Measurements from ENCODE around the gene BRD1. TPM values are rescaled to one million over a fixed set of nuclear protein-coding genes. Genes with fewer than 3 reads are reported as not detected.

BRD1 gene
- total and polyA plus RNA-seq, 7 experiments from 2014 or later, result 2.8 to 130 (median 84.5) TPM

DNA sequence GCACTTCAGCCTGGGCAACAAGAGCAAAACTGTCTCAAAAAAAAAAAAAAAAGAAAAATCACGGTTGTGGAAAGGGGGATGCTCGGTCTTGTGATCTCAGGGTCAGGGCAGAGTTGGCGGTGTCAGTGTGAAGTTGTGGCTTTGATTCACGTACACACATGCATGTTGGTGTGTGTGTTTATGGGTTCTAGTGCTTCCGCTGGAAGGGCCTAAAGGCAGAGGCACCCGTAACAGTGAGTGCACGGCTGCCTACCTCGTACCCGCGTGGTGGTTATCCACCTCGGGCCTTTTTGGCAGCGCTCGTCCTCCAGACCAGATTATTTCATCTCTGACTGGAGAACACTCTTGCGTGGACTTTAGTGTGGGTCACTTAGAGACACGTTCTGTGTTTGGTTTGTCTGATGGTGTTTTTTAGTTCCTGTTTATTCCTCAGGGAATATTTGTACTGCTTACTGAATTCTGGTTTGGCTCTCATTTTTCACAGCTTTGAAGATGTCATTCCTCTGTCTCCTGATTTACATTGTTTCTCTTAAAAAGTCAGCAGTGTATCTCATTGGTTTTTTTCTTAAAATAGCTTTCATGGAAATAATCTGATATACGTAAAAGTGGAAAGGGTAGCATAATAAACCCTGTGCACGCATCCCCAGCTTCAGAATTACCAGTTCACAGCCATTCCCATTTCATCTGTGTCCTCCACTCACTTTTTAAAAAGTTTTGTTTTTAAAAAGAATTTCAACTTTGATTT, 41.6 kb upstream of the BRD1 start:
- H3K4me3 Mint-ChIP-seq, result peak overlapping the region in 7 of 10 donors; percentile 7 to 51 (median 23)
- ChIA-PET POLR2A (interaction anchor here (0.6 to 0.9 kb wide), 2 partner anchors 11 to 341 kb away, joined by 3 read pairs; no protein-coding TSS in a partner anchor), CTCF (no interaction called here)
- H3K27ac ChIP-seq (ENCODE audit: low read depth, low read length), result no peak overlapping the region
- DNase-seq (no peak), ATAC-seq (no peak)
- no peaks in the 10 kb centered on the region for H3K27me3 ChIP-seq (ENCODE audit: control insufficient read depth in 2 of 2, insufficient read depth in 2 of 2, low read length in 2 of 2)
- no peaks in the 10 kb centered on the region for H3K36me3 ChIP-seq (ENCODE audit: control insufficient read depth in 2 of 3, insufficient read depth in 3 of 3, low read length in 3 of 3)
- peaks cover 0 to 18% (median 0%) of the 10 kb centered on the region in 3 experiments for H3K9me3 ChIP-seq (ENCODE audit: control insufficient read depth in 2 of 3, low read length in 3 of 3)
- peaks cover 0 to 54% (median 26%) of the 10 kb centered on the region in 11 donors for H3K9me3 Mint-ChIP-seq
- H3K36me3 Mint-ChIP-seq, result peaks cover 16 to 72% (median 60%) of the 10 kb centered on the region in 5 donors
- H3K4me3 ChIP-seq (ENCODE audit: low read length), result no peak overlapping the region
- H3K4me1 ChIP-seq (ENCODE audit: control insufficient read depth in 2 of 2, insufficient read depth in 2 of 2, low read length in 2 of 2), result peaks cover 6 to 48% of the 10 kb centered on the region in 2 donors
- H3K27me3 Mint-ChIP-seq, result no peaks in the 10 kb centered on the region
- peaks cover 41 to 72% (median 64%) of the 10 kb centered on the region in 7 donors for H3K4me1 Mint-ChIP-seq
- H3K27ac Mint-ChIP-seq, result peak overlapping the region in 7 of 9 donors; percentile 1 to 81 (median 73)
- intact Hi-C loops (cut with micrococcal nuclease), result loop anchor here in 1 of 2 donors (10.0 kb wide), 1 partner anchor 106 kb away; no protein-coding TSS in a partner anchor

DNA sequence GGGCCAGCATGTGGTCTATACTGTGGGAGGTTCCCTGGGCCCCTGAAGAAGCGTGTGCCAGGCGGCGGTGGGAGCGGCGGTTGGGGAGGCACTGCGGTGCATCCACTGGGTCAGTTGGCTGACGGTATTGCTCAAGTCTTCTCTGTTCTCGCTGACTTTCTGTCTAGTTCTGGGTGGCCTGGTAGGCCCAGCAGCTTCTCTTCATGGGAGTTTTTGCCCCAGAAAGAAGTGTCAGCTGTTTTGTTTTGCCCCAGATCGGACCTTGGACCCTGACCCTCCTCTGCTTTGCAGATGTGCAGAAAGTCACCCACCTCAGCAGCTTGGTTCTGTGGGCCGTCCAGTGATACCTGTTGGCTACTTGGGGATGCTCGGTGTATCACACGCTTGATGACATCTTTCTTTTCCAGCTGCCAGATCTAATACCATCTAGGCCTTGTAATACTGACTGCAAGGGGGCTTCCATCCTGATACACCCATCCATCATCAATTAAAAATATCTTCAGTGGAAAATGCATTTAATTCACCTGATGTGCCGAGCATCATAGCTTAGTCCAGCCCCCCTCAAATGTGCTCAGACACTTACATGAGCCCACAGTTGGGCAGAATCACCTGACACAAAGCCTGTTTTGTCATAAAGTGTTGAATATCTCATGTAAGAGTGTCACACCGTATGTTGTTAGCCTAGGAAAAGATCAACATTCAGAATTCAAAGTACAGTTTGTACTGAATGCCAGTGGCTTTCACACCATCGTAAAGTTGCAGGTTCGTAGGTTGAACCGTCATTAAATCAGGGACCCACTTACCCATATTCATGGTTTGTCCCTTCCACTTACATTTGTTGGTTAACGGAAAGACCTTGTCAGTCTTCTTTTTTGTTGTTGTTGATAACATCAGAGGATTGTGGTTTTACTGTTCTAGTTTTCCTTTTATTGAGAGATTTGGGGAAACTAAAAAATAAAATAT, 39.9 kb upstream of the BRD1 start:
- Histone ChIP-seq H3K27ac (ENCODE audit: low read depth, low read length) (no peak overlapping the region), H3K4me1 (ENCODE audit: control insufficient read depth in 2 of 2, insufficient read depth in 2 of 2, low read length in 2 of 2) (peaks cover 12 to 48% of the 10 kb centered on the region in 2 donors), H3K9me3 (ENCODE audit: control insufficient read depth in 2 of 3, low read length in 3 of 3) (peaks cover 0 to 18% (median 0%) of the 10 kb centered on the region in 3 experiments), H3K27me3 (ENCODE audit: control insufficient read depth in 2 of 2, insufficient read depth in 2 of 2, low read length in 2 of 2) (no peaks in the 10 kb centered on the region), H3K4me3 (ENCODE audit: low read length) (no peak overlapping the region), H3K36me3 (ENCODE audit: control insufficient read depth in 2 of 3, insufficient read depth in 3 of 3, low read length in 3 of 3) (no peaks in the 10 kb centered on the region)
- peaks cover 0 to 54% (median 26%) of the 10 kb centered on the region in 11 donors for H3K9me3 Mint-ChIP-seq
- no peaks in the 10 kb centered on the region for H3K27me3 Mint-ChIP-seq
- H3K27ac Mint-ChIP-seq, result peak overlapping the region in 8 of 9 donors; percentile 41 to 67 (median 57)
- peak overlapping the region in 7 of 10 donors; percentile 4 to 39 (median 31) for H3K4me3 Mint-ChIP-seq
- DNase-seq (no peak), ATAC-seq (peak; percentile 48)
- CTCF ChIA-PET, result interaction anchor here (0.8 kb wide), 1 partner anchor 28 kb away, joined by 4 read pairs; no protein-coding TSS in a partner anchor
- intact Hi-C loops (cut with micrococcal nuclease), result loop anchor here in 1 of 2 donors (10.0 kb wide), 1 partner anchor 107 kb away; no protein-coding TSS in a partner anchor
- peaks cover 16 to 72% (median 48%) of the 10 kb centered on the region in 5 donors for H3K36me3 Mint-ChIP-seq
- peaks cover 43 to 77% (median 61%) of the 10 kb centered on the region in 7 donors for H3K4me1 Mint-ChIP-seq
- POLR2A ChIA-PET, result interaction anchor here (0.8 to 1.3 kb wide), 2 partner anchors 9 to 12 kb away, joined by 3 read pairs; no protein-coding TSS in a partner anchor

DNA sequence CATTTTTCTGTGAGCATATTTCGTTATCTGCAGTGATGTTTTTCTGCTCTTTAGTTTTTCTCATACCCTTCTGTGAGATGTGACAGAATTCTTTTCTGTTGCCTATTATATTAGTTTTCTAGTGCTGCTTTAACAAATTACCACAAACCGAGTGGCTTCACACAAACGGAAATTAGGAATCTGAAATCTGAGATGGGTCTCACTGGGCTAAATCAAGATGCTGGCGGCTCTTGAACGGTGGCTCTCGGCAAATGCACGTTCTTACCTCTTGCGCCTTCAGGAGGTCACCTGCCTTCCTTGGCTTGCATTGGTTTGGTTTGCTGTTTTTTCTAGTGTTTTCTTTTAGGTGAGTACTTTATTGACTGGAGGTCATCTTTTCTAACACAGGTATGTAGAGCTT, 39.0 kb upstream of the BRD1 start:
- no peak overlapping the region for H3K27ac ChIP-seq (ENCODE audit: low read depth, low read length)
- peak overlapping the region in 4 of 10 donors; percentile 7 to 51 (median 22) for H3K4me3 Mint-ChIP-seq
- peaks cover 16 to 70% (median 48%) of the 10 kb centered on the region in 5 donors for H3K36me3 Mint-ChIP-seq

DNA sequence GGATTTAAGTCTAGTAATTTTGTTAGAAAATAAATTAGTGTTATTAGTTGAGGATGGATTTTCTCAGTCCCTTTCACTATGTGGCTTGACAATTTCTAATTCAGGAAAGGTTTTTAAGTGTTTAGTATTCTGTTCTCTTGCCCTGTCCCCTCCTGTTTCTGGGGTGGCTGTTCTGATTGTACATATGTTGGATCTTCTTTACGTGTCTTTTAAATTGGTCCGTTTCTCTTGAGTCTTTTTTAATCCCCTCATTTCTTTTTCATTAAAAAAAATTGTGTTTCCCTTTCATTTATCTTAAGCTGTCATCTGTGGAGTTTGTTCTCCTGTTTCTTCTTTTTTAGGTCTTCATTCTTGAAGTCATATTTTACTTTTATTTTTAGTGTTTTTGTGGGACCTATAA, 38.5 kb upstream of the BRD1 start:
- ChIA-PET CTCF (no interaction called here), POLR2A (no interaction called here)
- Mint-ChIP-seq H3K4me1 (peaks cover 46 to 83% (median 63%) of the 10 kb centered on the region in 7 donors), H3K27ac (peak overlapping the region in 5 of 9 donors; percentile 1 to 54 (median 36)), H3K27me3 (no peaks in the 10 kb centered on the region), H3K36me3 (peaks cover 16 to 70% (median 48%) of the 10 kb centered on the region in 5 donors), H3K9me3 (peaks cover 0 to 54% (median 26%) of the 10 kb centered on the region in 11 donors), H3K4me3 (peak overlapping the region in 2 of 10 donors; percentile 20 to 32)
- ATAC-seq (no peak), DNase-seq (no peak)
- Histone ChIP-seq H3K27ac (ENCODE audit: low read depth, low read length) (no peak overlapping the region), H3K4me3 (ENCODE audit: low read length) (no peak overlapping the region), H3K27me3 (ENCODE audit: control insufficient read depth in 2 of 2, insufficient read depth in 2 of 2, low read length in 2 of 2) (no peaks in the 10 kb centered on the region), H3K4me1 (ENCODE audit: control insufficient read depth in 2 of 2, insufficient read depth in 2 of 2, low read length in 2 of 2) (peaks cover 12 to 45% of the 10 kb centered on the region in 2 donors), H3K9me3 (ENCODE audit: control insufficient read depth in 2 of 3, low read length in 3 of 3) (peaks cover 0 to 18% (median 0%) of the 10 kb centered on the region in 3 experiments), H3K36me3 (ENCODE audit: control insufficient read depth in 2 of 3, insufficient read depth in 3 of 3, low read length in 3 of 3) (no peaks in the 10 kb centered on the region)
- intact Hi-C loops (cut with micrococcal nuclease), result loop anchor here in 1 of 2 donors (10.0 kb wide), 1 partner anchor 109 kb away; no protein-coding TSS in a partner anchor

More for the DNA sequence above, 39.0 kb upstream of the BRD1 start:
- Histone ChIP-seq H3K9me3 (ENCODE audit: control insufficient read depth in 2 of 3, low read length in 3 of 3) (peaks cover 0 to 18% (median 0%) of the 10 kb centered on the region in 3 experiments), H3K27me3 (ENCODE audit: control insufficient read depth in 2 of 2, insufficient read depth in 2 of 2, low read length in 2 of 2) (no peaks in the 10 kb centered on the region), H3K4me1 (ENCODE audit: control insufficient read depth in 2 of 2, insufficient read depth in 2 of 2, low read length in 2 of 2) (peaks cover 12 to 48% of the 10 kb centered on the region in 2 donors), H3K36me3 (ENCODE audit: control insufficient read depth in 2 of 3, insufficient read depth in 3 of 3, low read length in 3 of 3) (no peaks in the 10 kb centered on the region), H3K4me3 (ENCODE audit: low read length) (no peak overlapping the region)
- CTCF ChIA-PET, result no interaction called here
- Mint-ChIP-seq H3K27me3 (no peaks in the 10 kb centered on the region), H3K4me1 (peaks cover 46 to 78% (median 62%) of the 10 kb centered on the region in 7 donors), H3K9me3 (peaks cover 0 to 54% (median 26%) of the 10 kb centered on the region in 11 donors), H3K27ac (peak overlapping the region in 1 of 9 donors; percentile 50)
- POLR2A ChIA-PET, result no interaction called here
- ATAC-seq, result no peak
- intact Hi-C loops (cut with micrococcal nuclease), result loop anchor here in 1 of 2 donors (10.0 kb wide), 1 partner anchor 108 kb away; no protein-coding TSS in a partner anchor
- DNase-seq, result no peak

DNA sequence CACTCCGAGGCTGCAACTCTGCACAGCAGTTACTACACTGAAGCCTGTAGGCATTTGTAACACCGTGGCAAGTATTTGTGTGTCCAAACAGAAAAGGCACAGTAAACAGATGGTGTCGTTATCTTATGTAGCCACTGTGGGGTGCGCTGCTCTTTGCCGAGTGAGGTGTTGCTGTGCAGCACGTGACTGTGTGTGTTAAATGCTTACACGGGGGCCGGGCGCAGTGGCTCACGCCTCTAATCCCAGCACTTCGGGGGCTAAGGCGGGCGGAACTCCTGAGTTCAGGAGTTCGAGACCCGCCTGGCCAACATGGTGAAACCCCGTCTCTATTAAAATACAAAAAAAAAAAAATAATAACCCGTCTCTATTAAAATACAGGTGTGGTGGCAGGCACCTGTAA, 37.5 kb upstream of the BRD1 start:
- no peak overlapping the region for H3K4me3 ChIP-seq (ENCODE audit: low read length)
- no peaks in the 10 kb centered on the region for H3K27me3 ChIP-seq (ENCODE audit: control insufficient read depth in 2 of 2, insufficient read depth in 2 of 2, low read length in 2 of 2)
- ATAC-seq (no peak), DNase-seq (no peak)
- H3K9me3 ChIP-seq (ENCODE audit: control insufficient read depth in 2 of 3, low read length in 3 of 3), result peaks cover 0 to 18% (median 0%) of the 10 kb centered on the region in 3 experiments
- H3K4me1 Mint-ChIP-seq, result peaks cover 44 to 80% (median 57%) of the 10 kb centered on the region in 7 donors
- H3K36me3 Mint-ChIP-seq, result peaks cover 16 to 65% (median 45%) of the 10 kb centered on the region in 5 donors
- no peaks in the 10 kb centered on the region for H3K27me3 Mint-ChIP-seq
- POLR2A ChIA-PET, result no interaction called here
- H3K27ac ChIP-seq (ENCODE audit: low read depth, low read length), result no peak overlapping the region
- H3K36me3 ChIP-seq (ENCODE audit: control insufficient read depth in 2 of 3, insufficient read depth in 3 of 3, low read length in 3 of 3), result no peaks in the 10 kb centered on the region
- H3K9me3 Mint-ChIP-seq, result peaks cover 0 to 48% (median 25%) of the 10 kb centered on the region in 11 donors
- H3K4me3 Mint-ChIP-seq, result no peak overlapping the region
- intact Hi-C loops (cut with micrococcal nuclease), result loop anchor here in 1 of 2 donors (10.0 kb wide), 1 partner anchor 110 kb away; no protein-coding TSS in a partner anchor
- CTCF ChIA-PET, result no interaction called here
- peaks cover 12 to 36% of the 10 kb centered on the region in 2 donors for H3K4me1 ChIP-seq (ENCODE audit: control insufficient read depth in 2 of 2, insufficient read depth in 2 of 2, low read length in 2 of 2)
- H3K27ac Mint-ChIP-seq, result no peak overlapping the region
